Peyer's patch (tissue), 4 donors: ENCODE data around the gene TCF4.

Experiments used
- POLR2A ChIP-seq, 2 donors: fragments of 450-650 bp; IDR thresholded peaks; one replicate each; pipeline ENCODE4 v1.5.1; 2017; ENCODE audit warnings: antibody characterized with exemption in 2 of 2, mild to moderate bottlenecking in 2 of 2, moderate library complexity in 2 of 2
- TF ChIP-seq, protein P1 (sequence below), 6 experiments: fragments of 450-650 bp in 4 of 6; fragments of 200-600 bp in 2 of 6; sonication (generic) in 1 of 6; IDR thresholded peaks; one replicate each; pipeline ENCODE4 v1.5.1; 2017 to 2019; ENCODE audit warnings: antibody characterized with exemption in 6 of 6, mild to moderate bottlenecking in 3 of 6, moderate library complexity in 1 of 6

DNA sequence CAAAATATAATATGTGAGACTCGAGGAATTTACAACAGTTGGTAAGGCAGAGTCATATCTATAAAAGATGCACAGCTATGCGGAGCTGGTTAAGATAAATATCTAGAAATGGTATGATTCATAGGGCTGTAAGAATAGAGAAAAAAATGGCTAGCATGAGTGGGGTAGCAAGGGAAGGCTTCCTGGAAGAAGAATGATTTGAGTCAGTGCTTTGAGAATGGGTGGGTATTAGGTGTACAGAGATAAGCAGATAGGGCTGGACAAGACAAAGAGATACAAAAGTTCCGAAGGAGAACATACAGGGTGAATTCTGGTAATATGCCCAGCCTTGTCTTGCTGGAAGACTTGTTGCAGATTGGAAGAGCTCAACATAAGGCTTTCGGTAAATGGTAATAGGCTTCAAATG, 337.2 kb downstream of the TCF4 start:
- TF ChIP-seq, protein P1, sequence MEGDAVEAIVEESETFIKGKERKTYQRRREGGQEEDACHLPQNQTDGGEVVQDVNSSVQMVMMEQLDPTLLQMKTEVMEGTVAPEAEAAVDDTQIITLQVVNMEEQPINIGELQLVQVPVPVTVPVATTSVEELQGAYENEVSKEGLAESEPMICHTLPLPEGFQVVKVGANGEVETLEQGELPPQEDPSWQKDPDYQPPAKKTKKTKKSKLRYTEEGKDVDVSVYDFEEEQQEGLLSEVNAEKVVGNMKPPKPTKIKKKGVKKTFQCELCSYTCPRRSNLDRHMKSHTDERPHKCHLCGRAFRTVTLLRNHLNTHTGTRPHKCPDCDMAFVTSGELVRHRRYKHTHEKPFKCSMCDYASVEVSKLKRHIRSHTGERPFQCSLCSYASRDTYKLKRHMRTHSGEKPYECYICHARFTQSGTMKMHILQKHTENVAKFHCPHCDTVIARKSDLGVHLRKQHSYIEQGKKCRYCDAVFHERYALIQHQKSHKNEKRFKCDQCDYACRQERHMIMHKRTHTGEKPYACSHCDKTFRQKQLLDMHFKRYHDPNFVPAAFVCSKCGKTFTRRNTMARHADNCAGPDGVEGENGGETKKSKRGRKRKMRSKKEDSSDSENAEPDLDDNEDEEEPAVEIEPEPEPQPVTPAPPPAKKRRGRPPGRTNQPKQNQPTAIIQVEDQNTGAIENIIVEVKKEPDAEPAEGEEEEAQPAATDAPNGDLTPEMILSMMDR (IDR thresholded peaks at IDR 0.05): no peak
- no peak for TF ChIP-seq POLR2A (IDR thresholded peaks at IDR 0.05)
